Hepatocyte (in vitro differentiated cells): ENCODE data around the gene PRKCSH. TPM values are rescaled to one million over a fixed set of nuclear protein-coding genes. Genes with fewer than 3 reads are reported as not detected.
A peak's percentile ranks its signal among the peaks of the same experiment; 100 is the strongest.

ENCODE experiments used
- DNase-seq: peaks from one replicate; pipeline ENCODE4 v3.0.0-alpha.2; 2016; ENCODE audit warnings: low spot score
- H2AFZ ChIP-seq: fragments of 200-600 bp; sonication (generic); 2 replicates; pipeline ENCODE4 v1.6.0; 2016; ENCODE audit warnings: antibody characterized with exemption, mild to moderate bottlenecking
- H3K27ac ChIP-seq: fragments of 200-600 bp; sonication (generic); 2 replicates; pipeline ENCODE4 v1.5.1; 2016; ENCODE audit warnings: mild to moderate bottlenecking
- H3K27me3 ChIP-seq: fragments of 200-600 bp; sonication (generic); 2 replicates; pipeline ENCODE4 v1.6.1; 2016
- H3K36me3 ChIP-seq: fragments of 200-600 bp; sonication (generic); replicated peaks from 2 replicates; pipeline ENCODE4 v1.5.1; 2016; ENCODE audit warnings: low read depth; ENCODE audit not compliant: insufficient read depth
- H3K4me1 ChIP-seq: fragments of 200-600 bp; sonication (generic); 2 replicates; pipeline ENCODE4 v1.5.1; 2016; ENCODE audit warnings: mild to moderate bottlenecking, moderate library complexity; ENCODE audit not compliant: insufficient read depth
- H3K4me2 ChIP-seq: fragments of 200-600 bp; sonication (generic); 2 replicates; pipeline ENCODE4 v1.6.0; 2016
- H3K4me3 ChIP-seq: fragments of 200-600 bp; sonication (generic); 2 replicates; pipeline ENCODE4 v1.5.1; 2016; ENCODE audit warnings: mild to moderate bottlenecking
- H3K79me2 ChIP-seq: fragments of 200-600 bp; sonication (generic); 2 replicates; pipeline ENCODE4 v1.6.0; 2017; ENCODE audit warnings: mild to moderate bottlenecking
- H3K9me2 ChIP-seq: fragments of 200-600 bp; sonication (generic); replicated peaks from 2 replicates; pipeline ENCODE4 v1.6.0; 2017; ENCODE audit warnings: mild to moderate bottlenecking; ENCODE audit not compliant: insufficient read depth
- H3K9me3 ChIP-seq: fragments of 200-600 bp; sonication (generic); 2 replicates; pipeline ENCODE4 v1.5.1; 2016; ENCODE audit warnings: low read depth, mild to moderate bottlenecking
- H4K20me1 ChIP-seq: fragments of 200-600 bp; sonication (generic); 2 replicates; pipeline ENCODE4 v1.6.0; 2016; ENCODE audit warnings: mild to moderate bottlenecking; ENCODE audit not compliant: insufficient read depth, poor library complexity, severe bottlenecking
- EZH2 ChIP-seq: fragments of 200-600 bp; sonication (generic); IDR thresholded peaks from 2 replicates; pipeline ENCODE4 v1.6.1; 2016; ENCODE audit warnings: antibody characterized with exemption, mild to moderate bottlenecking, borderline replicate concordance
- EZH2phosphoT487 ChIP-seq: fragments of 200-600 bp; sonication (generic); IDR thresholded peaks from one replicate; pipeline ENCODE4 v1.6.1; 2018; ENCODE audit warnings: antibody characterized with exemption, mild to moderate bottlenecking, low read depth, moderate library complexity; ENCODE audit not compliant: unreplicated experiment, severe bottlenecking
- WGBS: methylation state at CpG from one replicate; pipeline ENCODE4 v1.1.6; 2016; ENCODE audit warnings: low lambda C conversion rate; ENCODE audit errors: missing lambda C conversion rate; 5-methylcytosine and 5-hydroxymethylcytosine counted together
- polyA plus RNA-seq: library from polyadenylated mRNA; unstranded; fragments of >200 nt; fragmentation: Nextera tagmentation; extraction: Ambion mirVana; gene quantifications from 2 replicates; pipeline ENCODE4 v1.2.1, GENCODE V29; 2016
- total RNA-seq: library from RNA; depleted of rRNA; stranded (reverse); fragments of >200 nt; gene quantifications from 2 replicates; pipeline ENCODE4 v1.2.3, GENCODE V29; 2014
- TF ChIP-seq, protein P1 (sequence below): fragments of 200-600 bp; sonication (generic); IDR thresholded peaks from 2 replicates; pipeline ENCODE4 v1.5.1; 2016; ENCODE audit warnings: antibody characterized with exemption, mild to moderate bottlenecking; ENCODE audit not compliant: poor library complexity

The PRKCSH gene
- total and polyA plus RNA-seq, 2 experiments from 2014 or later = 85.1 to 251 TPM

DNA sequence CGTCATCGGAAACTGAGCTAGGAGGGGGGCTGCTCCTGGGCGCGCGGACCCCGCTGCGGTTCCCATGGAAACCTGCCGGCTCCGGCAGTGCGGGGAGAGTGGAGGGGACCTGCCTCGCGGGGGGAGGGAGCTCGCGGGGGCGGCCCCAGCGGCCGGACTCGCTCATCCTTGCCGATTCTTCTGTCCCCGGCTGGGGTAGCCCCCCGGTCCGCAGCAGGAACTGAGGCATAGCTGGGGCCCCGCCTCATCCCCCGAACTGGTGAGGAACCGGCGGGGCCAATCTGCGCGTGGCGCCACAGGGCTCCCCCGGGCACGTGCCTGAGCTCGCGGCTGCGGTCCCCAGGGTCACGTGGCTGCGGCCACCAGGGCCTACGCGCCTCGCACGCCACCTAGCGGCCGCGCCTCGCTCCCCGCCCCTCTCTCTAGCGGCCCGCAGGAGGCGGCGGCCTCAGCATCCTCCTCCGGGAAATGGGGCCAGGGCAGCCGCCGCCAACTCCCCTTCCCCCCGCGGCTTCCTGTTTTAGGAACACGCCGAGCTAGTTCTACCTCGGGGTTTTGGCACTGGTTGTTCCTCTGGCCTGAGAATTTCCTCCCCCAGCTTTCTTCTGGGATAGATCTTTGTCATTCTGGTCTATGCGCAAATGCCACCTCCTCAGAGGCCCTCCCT, 47.1 kb downstream of the PRKCSH start:
- peaks cover 5% of the 10 kb centered on the region for H3K4me1 ChIP-seq
- peak overlapping the region; percentile 79 for H3K4me2 ChIP-seq
- H3K9me3 ChIP-seq = no peaks in the 10 kb centered on the region
- H3K27ac ChIP-seq = no peak overlapping the region
- peak; percentile 88 for DNase-seq
- H4K20me1 ChIP-seq = no peaks in the 10 kb centered on the region
- H3K36me3 ChIP-seq = no peaks in the 10 kb centered on the region
- 10% methylated on average over 35 of the region's 58 CpGs for WGBS
- TF ChIP-seq EZH2phosphoT487 (no peak), EZH2 (no peak)
- TF ChIP-seq, protein P1, sequence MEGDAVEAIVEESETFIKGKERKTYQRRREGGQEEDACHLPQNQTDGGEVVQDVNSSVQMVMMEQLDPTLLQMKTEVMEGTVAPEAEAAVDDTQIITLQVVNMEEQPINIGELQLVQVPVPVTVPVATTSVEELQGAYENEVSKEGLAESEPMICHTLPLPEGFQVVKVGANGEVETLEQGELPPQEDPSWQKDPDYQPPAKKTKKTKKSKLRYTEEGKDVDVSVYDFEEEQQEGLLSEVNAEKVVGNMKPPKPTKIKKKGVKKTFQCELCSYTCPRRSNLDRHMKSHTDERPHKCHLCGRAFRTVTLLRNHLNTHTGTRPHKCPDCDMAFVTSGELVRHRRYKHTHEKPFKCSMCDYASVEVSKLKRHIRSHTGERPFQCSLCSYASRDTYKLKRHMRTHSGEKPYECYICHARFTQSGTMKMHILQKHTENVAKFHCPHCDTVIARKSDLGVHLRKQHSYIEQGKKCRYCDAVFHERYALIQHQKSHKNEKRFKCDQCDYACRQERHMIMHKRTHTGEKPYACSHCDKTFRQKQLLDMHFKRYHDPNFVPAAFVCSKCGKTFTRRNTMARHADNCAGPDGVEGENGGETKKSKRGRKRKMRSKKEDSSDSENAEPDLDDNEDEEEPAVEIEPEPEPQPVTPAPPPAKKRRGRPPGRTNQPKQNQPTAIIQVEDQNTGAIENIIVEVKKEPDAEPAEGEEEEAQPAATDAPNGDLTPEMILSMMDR = peak; percentile 67
- H3K27me3 ChIP-seq = peaks cover 55% of the 10 kb centered on the region
- H2AFZ ChIP-seq = no peak overlapping the region
- H3K79me2 ChIP-seq = no peaks in the 10 kb centered on the region
- peak overlapping the region; percentile 33 for H3K4me3 ChIP-seq
- no peaks in the 10 kb centered on the region for H3K9me2 ChIP-seq

DNA sequence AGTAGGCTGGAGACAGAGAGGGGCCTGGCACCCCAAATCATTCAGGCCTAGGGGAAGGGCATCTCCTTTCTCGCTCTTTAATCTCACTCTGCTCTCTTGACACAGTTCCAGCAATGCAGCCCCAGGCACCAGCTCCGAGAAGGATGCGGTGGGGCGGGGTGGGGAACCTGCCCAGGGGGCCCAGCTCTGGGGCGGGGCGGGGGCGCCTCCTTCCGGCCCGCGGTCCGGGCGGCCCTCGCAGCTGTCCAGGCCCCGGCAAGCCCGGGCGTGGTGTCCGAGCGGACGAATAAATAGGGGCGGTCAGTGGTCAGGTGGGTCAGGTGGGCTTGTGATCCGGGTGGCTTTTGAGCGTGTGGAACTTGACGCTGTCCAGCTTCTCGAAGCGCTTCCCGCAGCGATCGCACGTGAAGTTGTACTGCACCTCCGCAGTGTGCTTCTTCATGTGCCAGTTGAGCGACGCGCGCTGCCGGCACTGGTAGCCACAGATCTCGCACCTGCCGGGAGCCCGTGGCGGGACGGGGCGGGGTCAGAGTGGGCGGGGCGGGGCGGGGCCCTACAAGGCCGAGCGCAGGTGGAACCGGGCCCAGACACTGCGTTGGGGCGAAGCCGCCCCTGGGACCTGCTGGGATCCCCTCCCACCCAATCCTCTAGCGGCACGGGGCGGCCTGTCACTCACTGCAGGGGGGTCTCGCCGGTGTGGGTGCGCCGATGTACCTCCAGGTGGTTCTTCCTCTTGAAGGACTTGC, 48.1 kb downstream of the PRKCSH start:
- Histone ChIP-seq H3K27ac (no peak overlapping the region), H4K20me1 (no peaks in the 10 kb centered on the region), H2AFZ (no peak overlapping the region), H3K4me1 (peaks cover 5% of the 10 kb centered on the region), H3K36me3 (no peaks in the 10 kb centered on the region), H3K9me2 (no peaks in the 10 kb centered on the region), H3K27me3 (peaks cover 47% of the 10 kb centered on the region), H3K9me3 (no peaks in the 10 kb centered on the region), H3K4me3 (no peak overlapping the region), H3K4me2 (no peak overlapping the region), H3K79me2 (no peaks in the 10 kb centered on the region)
- 94% methylated on average over 29 of the region's 57 CpGs for WGBS
- TF ChIP-seq EZH2 (no peak), EZH2phosphoT487 (no peak)
- TF ChIP-seq, protein P1 = no peak
- DNase-seq = no peak

DNA sequence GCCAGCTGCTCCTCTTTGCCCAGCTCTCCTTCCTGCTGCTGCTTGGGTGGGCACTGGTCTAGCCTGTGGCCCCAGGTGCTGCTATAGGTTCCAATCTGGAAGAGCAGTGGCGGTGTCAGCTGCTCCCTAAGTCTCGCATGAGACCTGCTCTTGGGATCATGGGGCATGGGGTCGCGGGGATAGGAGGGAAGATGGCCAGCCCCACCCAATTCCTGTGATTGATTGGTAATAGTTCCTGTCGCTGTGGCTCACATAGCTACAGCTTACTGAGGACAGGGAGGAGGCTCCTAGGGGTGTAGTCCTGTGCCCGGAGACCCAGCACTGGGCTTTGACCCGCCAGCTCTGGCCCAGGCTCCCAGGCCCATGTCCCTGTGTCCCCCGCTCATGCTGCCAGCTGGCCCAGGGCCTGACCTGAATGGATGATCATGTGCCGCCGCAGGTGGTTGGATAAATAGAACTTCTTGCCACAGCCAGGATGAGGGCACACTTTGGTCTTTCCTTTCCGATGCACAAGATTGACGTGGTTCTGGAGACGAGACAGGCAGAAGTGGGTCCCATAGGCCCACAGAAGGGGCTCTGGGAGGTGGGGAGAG, 49.9 kb downstream of the PRKCSH start:
- no peaks in the 10 kb centered on the region for H3K9me2 ChIP-seq
- no peak overlapping the region for H3K27ac ChIP-seq
- no peak overlapping the region for H3K4me2 ChIP-seq
- H3K79me2 ChIP-seq = no peaks in the 10 kb centered on the region
- H2AFZ ChIP-seq = no peak overlapping the region
- H3K9me3 ChIP-seq = no peaks in the 10 kb centered on the region
- no peaks in the 10 kb centered on the region for H4K20me1 ChIP-seq
- H3K4me3 ChIP-seq = no peak overlapping the region
- H3K4me1 ChIP-seq = peaks cover 5% of the 10 kb centered on the region
- no peak for TF ChIP-seq EZH2phosphoT487
- no peak for TF ChIP-seq EZH2
- TF ChIP-seq, protein P1 = no peak
- no peaks in the 10 kb centered on the region for H3K36me3 ChIP-seq
- DNase-seq = no peak
- H3K27me3 ChIP-seq = peaks cover 29% of the 10 kb centered on the region
- 95% methylated on average over 13 of the region's 13 CpGs for WGBS
